NCI-H1417 treated with DMSO at 0.1 percent for 48 hours (cell line): ENCODE measurements around the gene SMYD2.

Source experiments
- DNase-seq: peaks from one replicate; lab custom pipeline; 2025; lab: John Stamatoyannopoulos, UW

Gene SMYD2

DNA sequence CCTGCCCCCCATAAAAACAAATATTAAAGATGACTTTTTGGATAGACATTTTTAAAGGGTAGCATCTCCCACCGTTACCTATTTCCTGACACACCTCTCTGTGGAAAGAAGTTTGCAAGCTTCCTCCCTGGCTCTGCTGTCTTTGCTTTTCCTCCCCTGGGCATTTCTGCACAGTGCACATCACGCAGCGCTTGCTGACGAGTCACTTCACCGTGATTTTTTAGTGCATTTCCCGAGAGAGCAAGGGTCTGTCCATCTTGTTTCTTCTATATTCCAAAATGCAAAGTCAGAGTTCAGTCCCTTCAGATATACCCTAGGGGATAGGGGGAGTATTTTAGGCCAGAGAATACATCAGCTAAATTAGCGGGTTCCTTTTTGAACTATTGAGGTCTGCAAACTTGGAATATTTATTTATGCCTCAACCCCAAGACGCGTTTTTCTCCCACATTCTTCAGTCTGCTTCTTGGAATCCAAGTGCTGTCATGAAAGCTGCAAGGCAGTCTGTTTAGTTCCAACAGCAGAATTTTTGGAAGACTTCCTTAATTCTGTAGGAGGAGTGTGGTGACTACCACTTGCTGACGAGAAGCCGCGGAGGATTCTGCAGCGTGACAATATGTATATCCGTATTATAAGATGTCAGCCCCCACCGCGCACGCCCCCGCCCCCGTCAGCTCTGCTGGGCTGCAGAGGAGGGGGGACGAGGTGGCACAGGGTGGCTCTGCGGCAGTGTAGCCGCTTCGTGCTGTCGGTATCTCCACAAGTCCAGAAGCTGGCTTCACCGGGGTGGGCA is 22.4 kb downstream of the SMYD2 start:
- no peak for DNase-seq

DNA sequence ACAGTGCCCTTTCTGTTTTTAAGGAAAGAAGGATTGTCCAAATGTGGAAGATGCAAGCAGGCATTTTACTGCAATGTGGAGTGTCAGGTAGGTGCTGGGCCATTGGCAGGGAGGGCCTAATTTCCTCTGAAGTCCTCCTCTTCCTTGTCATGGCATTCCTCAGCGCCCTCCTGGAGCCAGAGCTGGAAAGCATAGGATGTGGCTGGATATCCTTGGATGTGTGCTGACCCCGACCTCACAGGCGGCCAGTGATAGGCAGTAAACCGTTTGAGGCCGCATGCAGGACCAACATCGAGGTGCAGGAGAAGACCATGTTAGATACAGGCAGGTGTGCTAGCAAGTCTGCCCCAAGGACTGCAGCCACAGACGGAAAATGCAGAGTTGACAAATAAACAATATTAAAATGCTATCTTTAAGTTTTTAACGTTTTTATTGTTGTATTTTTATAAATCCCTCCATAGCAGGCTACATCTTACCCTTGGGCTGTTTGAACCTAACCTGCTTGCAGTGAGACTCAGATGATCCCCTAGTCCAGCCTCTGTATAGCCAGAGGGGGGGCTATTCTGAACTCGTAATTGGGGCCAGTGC is 24.3 kb downstream of the SMYD2 start:
- DNase-seq, result no peak

DNA sequence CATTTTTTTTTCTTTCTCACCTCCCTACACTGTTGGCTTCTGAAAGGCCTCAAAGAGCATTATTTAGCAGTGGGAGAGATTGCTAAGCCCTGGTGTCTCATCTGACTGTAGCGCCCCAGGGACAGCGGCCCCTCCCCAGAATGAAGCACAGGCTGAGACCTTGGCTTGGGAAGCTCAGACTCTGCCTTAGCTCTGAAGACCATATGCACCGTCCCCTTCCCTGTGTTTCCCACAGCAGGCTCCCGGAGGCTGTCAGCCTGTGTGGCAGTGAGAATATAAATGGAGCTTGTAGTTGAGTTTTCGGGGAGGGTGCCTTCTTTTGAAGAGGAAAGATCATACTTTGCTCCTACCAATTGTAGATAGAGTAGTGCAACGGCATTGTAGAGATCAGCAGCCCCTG is 25.3 kb downstream of the SMYD2 start:
- DNase-seq, result no peak

DNA sequence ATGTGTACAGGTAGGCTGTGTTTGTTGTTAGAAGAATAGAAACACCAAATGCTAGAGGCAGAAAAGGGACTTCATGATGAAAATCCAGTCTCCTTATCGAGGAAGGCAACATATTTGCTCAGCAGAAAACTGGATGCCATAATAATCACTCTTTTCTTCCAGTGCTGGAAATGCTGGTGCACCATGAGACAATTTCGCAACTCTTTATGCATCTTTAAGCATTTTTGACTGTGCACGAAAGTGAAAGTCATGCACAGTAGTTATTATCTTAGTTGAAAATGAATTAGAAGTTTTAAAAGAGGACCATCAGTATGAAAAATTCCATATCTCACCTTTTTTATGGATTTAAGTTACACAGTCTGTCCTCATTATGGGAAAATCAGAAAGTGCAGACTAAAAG is 29.1 kb downstream of the SMYD2 start:
- DNase-seq, result no peak

DNA sequence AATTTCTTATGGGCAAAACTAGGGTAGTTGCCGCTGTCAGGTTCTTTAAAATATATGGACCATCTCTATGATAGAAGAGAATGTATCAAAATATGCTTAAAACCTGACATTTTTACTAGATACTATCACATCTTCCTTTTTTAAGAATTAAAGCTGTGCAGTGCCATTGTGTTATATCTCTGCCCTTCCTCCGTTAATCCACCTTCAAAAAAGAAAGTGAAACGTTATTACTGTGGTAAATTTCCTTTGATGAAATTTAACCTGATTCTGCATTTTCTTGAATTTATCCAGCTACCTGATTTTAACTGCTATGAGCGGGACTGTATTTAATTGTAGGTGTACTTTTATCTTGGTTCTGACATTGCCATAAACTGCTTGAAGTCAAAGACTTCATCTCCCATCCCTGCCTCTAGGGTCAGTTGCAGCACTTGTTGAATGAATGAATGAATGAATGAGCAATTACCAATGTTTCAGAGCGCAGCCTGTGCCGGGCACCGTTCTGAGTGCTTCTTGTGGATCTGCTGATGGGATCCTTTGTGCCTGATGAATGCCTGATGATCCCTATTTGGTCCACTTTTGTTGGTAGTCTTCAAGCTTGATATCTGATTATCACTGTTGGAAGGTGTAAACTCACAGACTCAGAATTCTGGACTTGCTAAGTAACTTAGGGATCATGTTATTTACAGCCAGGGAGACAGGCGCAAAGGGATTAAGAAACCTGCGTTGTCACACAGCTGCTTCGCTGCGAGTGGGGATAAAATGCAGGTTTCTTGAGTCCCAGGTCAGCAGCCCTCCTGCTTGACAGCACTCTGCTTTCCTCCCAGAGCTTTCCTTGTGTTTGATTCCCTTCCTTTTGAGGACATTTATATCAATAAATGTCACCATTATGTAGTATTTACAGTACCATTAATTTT is 30.1 kb downstream of the SMYD2 start:
- no peak for DNase-seq

DNA sequence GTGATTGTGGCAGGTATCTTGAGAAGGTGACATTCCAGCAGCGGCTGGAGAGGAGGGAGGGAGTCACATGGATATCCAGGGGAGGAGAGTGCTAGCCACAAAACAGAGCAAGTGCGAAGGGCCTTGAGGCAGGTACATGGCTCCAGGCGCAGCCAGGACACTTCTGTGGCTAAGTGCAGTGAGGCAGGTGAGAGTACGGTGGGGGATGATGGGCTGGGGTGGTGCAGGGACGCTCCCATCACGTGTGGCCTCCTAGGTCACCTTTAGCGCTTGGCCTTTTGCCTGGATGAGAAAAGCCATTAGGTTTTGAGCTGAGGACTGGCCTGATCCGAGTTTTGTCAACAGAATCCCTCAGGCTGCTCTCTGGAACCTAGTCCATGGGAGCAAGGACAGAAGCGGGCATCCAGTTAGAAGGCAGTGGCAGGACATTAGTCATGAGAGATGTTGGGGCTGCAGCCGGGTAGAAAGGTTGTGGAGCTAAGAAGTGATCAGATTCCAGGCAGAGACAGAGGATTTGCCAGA is 31.6 kb downstream of the SMYD2 start:
- DNase-seq, result no peak

DNA sequence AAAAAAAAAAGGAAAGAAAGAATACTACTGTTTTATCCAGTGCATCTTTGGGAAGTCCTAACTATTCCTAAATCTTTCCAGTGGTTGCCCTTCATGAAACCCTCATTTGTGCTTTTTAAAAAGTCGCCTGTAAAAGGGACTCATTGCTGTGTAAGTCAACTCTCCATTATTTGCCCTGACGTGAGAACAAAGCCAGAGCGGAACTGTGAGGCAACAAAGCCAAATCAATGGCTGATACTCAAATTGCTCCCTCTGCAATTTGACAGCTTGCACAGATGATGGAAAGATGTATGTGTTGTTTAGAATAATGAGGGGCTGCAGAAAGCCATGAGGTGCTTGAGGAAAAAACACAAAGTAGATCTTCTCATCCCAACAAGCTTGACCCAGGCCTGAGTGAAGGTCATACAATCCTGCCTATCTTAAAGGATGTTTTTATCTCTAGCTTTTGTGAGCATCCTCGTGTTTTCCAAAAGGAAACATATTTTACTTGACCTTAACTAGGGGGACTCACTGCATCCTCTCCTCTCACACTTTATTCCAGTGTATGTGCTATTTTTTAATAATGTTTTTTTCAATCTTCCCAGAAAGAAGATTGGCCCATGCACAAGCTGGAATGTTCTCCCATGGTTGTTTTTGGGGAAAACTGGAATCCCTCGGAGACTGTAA is 33.4 kb downstream of the SMYD2 start:
- no peak for DNase-seq

DNA sequence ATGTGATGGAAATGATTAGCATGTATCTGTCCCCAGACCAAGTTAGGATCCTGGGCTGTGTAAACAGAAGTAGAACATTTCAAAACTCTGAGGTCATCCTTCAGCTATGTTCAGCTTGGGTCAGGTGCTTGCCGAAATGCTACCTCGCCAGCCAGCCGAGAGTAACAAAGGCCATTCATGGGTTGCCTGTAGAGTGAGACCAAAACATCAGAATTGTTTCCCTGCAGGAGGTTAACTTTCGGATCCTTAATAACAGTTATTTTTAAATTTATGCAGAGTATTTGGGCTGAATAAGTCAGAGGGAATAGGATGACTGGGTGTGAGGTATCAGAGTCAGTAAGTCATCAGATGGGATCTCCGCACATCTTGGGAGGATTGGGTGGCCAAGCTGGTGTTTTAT is 35.6 kb downstream of the SMYD2 start:
- DNase-seq, result no peak

DNA sequence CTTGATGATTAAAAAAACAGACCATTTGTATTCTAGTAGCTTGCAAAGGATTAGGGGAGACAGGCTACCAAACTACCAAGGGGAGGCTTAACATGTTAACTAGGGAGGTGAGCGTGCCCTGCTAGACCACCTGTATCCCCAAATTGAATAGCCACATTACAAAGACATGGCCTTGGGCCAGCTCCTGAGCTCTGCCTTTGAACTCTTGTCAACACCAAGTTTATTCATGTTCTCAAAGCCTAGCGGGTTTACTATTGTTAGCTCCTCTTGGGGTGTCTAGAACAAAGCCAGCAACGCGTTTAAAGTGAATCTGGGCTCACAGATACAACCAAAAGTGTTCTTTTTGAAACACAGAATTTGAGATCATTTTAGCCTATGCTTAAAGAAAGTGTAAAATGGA is 36.3 kb downstream of the SMYD2 start:
- DNase-seq, result no peak

DNA sequence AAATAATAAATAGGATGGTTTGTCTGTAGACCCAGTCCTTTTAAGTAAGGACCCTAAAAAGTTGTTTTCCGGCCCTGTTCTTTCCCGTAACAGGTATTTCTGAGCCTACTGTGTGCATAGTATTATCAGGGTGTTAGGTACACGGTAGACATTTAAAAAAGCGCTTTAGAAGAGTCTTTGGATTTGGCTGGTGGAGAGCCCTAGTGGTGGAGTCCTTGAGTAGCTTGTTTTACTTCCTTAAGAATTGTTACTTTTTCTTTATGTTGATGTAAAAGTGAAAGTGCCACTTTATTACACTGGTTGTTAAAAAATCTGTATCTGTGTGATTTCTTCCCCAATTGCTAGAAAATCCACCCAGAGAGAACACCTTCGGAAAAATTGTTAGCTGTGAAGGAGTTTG is 36.8 kb downstream of the SMYD2 start:
- DNase-seq, result no peak

DNA sequence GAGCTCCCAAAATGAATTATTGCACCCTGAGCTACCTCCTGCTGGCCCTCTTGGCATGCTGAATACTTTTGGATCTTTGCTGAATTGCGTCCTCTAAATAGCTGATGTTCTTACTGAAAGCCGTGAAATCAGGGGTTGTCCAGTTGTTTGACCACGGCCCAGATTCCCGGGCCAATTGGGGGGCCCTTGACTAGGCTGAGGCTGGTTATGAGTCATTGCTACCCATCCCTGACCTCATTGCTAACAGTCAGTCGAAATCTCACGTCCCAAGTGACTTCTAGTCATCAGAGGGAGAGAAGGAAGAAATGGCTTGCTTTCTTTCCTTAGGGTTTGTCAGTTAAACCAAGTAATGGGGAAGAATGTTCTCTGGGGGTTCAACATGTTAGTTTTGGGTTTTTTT is 37.4 kb downstream of the SMYD2 start:
- no peak for DNase-seq

DNA sequence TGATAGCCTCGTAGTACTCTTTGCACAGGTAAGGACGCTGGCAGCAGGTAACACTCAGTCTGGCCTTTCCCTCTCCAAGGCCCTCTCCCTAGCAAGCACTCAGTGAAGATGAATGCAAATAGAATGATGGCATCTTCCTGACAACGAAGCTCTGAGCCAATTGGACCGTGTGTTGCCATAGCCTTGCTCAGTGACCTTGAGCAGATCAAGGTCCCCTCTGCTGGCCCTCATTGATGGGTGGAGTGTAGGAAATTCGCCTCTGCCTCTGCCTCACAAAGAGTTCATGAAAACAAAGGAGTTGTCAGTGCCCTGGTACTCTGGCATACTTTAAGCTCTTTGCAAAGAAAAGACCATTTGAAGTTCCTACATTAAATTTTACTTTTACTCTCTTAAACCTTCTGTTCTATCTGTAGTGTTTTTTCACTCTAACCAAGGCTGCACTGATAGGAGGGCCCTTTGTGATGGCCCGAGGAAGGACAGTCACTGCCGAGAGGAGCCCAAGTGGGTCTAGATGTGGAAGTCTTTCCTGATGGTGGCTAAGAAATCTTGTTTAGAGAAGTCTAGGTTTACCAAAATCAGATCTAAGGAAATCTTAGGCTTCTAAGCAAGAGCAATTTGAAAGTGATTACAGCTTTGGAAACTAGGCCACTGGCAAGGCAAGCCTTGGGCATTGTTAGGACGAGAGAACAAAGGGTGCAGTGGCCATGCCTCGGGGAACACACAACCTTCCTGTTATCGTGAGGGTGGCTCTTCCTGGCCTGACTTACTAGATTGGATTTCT is 38.2 kb downstream of the SMYD2 start:
- DNase-seq, result no peak

DNA sequence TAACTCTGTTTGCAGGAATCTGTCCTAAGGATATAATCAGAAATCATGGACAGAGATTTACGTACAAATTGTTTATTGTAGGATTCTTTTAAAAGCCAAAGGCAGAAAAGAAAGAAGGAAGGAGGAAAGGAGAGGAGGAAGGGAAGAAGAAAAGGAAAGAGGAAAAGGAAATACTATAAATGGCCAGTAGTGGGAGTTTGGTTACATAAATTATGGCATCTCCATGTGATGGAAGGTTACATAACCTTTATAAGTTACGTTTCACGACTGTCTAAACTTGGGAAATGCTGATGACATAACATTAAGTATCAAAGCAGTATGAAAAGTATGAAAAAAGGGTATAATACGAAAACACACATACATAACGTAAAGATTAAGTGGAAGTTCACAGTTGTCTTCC is 39.0 kb downstream of the SMYD2 start:
- DNase-seq, result no peak

DNA sequence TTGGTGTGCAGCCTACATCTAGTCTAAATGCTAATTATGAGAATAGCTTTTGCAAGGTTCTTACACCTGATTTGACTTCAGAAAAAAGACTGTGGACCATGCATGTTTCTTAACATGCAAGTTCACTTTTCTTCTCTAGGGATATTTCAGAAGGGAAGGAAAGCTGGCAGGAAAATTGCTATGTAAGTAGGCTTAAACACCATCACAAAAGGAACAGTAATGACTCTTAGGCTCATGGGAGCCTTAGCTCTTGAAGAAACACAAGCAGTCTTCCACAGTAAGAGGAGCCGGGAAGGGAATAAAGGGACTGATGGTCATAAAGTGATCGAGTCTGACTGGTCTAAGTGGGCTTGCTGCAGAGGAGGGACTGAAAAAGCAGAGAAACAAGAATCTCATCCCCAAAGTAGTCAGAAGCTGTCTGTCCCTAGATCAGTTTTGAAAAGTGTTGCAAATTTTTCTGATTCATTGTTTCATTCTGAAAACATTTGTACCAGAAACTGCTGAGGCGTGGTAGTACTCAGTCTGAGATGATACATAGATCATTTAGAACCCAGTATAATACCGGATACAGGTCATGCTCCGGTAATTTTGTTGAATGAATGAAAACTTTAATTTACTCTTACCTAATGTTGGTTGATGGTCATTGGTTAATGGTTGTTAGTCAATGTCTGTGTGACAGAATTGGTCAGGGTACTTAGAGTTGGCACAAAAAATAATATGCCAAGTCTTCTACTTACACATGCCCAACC is 40.9 kb downstream of the SMYD2 start:
- DNase-seq, result no peak

DNA sequence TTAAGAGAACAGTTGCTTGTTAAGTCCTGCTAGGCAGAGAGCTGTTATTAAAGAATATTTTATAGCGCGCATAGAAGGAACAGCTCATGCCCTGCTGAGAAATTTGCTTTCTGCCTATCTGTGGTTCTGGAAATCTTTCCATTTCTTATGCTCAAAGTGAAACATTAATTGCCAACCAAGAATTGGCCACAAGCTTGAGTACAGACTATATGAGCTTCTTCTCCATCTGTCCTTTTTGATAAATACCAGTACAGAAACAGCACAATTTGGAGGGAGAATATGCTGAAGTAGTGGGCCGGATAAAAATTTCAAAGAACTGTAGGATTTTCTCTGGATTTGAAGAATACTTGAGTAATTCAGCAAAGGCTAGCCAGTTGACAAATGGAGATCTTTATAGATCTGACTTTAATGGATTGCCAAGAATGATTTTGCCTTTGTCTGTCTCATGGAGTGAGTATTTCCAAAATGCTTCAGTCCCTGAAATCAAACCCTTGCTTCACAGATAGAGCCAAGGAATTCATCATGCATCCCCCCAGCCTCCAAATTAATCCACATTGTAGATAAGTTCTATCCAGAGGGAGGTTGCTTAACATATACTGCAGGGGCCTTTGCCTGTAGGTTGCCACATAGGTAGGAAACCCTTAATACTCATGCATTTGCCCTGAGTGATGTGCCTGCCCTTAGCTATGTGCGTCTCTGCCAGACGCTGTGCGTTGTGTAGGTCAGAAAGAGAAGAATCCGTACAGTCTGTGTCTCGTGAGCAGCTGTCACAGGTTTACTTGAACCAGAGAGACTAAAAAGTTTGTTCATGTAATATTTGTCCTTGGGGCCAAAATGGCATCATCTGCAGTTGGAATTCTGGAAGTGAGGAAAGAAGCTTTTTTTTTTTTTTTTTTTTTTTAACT is 44.2 kb downstream of the SMYD2 start:
- DNase-seq, result no peak

DNA sequence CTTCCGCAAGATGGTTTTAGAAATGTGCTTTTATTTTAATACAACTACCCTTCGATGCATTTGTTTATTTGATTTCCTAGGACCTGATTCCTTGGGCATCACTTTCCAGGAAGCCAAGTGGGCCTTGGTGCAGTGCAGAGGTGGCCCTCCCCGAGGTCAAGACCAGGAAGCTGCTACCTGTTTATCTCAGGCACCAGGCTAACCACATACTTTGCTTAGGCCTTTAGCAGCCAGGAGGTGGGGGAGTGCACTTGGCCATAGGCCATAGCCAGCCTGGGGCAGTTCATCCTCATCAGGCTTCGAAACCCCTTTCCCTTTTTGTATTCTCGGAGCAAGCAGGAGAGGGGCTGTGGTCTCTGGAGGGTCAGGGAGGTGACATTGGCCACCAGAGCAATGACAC is 45.4 kb downstream of the SMYD2 start:
- no peak for DNase-seq

DNA sequence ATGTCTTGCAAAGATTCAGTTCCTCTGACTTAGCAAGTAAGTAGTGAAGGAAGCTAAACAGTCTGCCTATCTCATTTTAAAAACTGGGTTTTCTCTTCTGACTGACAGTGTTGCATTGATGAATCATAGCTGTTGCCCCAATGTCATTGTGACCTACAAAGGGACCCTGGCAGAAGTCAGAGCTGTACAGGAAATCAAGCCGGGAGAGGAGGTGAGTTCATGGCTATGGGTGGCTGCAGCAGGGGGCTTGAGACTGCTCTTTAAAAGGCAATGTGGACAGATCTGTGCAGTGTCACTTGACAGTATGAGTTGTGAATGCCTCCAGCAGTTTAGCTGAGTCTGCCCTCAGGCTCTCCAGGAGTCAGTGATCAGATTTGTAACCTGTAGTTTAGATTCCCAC is 46.6 kb downstream of the SMYD2 start:
- no peak for DNase-seq

DNA sequence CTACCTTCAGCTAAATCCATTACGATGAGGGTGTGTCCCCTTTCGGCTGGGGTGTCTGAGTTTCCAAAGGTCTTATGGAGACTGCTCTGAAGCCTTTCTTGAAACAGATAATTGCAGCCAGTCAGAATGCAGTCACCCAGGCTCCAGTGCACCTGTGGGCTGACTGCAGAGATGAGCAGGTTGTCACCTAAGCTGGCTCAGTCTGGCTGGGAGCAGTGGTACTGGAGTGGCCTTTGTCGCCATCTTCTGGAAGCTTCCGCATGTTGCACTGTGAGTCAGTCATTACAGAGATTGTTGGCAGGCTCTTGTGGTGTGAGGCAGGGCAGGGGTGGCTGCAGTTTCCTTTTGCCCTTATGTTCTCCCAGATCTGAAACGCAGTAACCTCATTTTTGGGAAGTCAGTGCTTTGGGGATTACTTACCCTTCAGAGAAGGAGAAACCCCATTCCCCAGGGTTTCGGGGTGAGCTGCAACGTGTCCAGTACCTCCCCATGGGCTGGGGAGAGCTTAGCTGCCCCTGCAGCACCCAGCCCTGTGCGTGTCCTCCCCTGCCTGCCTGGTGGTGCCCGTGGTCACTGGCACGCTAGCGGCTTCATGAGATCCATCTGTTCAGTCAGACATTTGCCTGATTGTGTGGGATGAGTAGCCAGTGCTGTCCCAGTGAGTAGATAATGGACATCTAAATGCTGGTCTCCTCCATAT is 48.0 kb downstream of the SMYD2 start:
- DNase-seq, result peak; percentile 18
